Measurements from ENCODE around the gene ARID2. TPM values are rescaled to one million over a fixed set of nuclear protein-coding genes. Genes with fewer than 3 reads are reported as not detected.

Gene ARID2
- total and polyA plus RNA-seq, 9 of the 15 experiments (the other 6 are each of a cell fraction or from before 2014, with no cell fraction given), result 13.4 to 41.6 (median 29.4) TPM

- POLR2A ChIA-PET, result no interaction called here
- no peak for ATAC-seq
- Histone ChIP-seq H3K9me1 (ENCODE audit: control insufficient read depth, insufficient read depth, low read length) (no peaks in the 10 kb centered on the region), H3K9ac (ENCODE audit: insufficient read depth in 1 of 2, low read depth in 2 of 2, low read length in 2 of 2) (no peak overlapping the region), H3K4me2 (ENCODE audit: insufficient read depth, low read length) (no peak overlapping the region), H2AFZ (ENCODE audit: low read depth, low read length) (no peak overlapping the region), H3K36me3 (ENCODE audit: control insufficient read depth, insufficient read depth, low read length) (peaks cover 36% of the 10 kb centered on the region; the same call in 1 of the 3 replicates), H3K9me3 (replicated peaks; ENCODE audit: control insufficient read depth, insufficient read depth, low read depth, low read length) (no peaks in the 10 kb centered on the region), H3K4me1 (replicated peaks in 1 of 2; ENCODE audit: control insufficient read depth in 2 of 2, insufficient read depth in 2 of 2, low read length in 2 of 2) (peaks cover 0 to 18% of the 10 kb centered on the region in 2 experiments; a peak in 3 of 5 replicates), H4K20me1 (replicated peaks; ENCODE audit: control insufficient read depth, insufficient read depth, low read length) (no peaks in the 10 kb centered on the region), H3K4me3 (no peak overlapping the region), H3K27ac (ENCODE audit: extremely low read depth, low read depth, low read length) (no peak overlapping the region), H3K79me2 (ENCODE audit: control insufficient read depth, insufficient read depth, low read length) (peaks cover 16% of the 10 kb centered on the region; the same call in 1 of the 3 replicates), H3K27me3 (ENCODE audit: control insufficient read depth in 2 of 2, insufficient read depth in 2 of 2, low read length in 2 of 2) (no peaks in the 10 kb centered on the region)
- CTCF ChIA-PET (ENCODE audit: low intra/inter-chr PET ratio), result no interaction called here
- no peak for DNase-seq (ENCODE audit: extremely low read depth in 1 of 4, low spot score in 3 of 4)
- intact Hi-C loops (cut with micrococcal nuclease), result no loop called here
- no TSS peak for BruUV-seq (replicated peaks)
- in situ Hi-C loops (cut with MboI), result no loop called here
- WGBS (ENCODE audit: insufficient coverage, low coverage, missing lambda C conversion rate), result 100% methylated on average over 1 of the region's 1 CpG
- FAIRE-seq, result no peak
- TF ChIP-seq POLR2A (conservative IDR thresholded peaks at IDR 0.05) (no peak), TCFL5 (CRISPR knock-in tag; conservative IDR thresholded peaks at IDR 0.05) (no peak), SRF (CRISPR knock-in tag; IDR thresholded peaks at IDR 0.05) (no peak), KAT7 (CRISPR knock-in tag; IDR thresholded peaks at IDR 0.05; ENCODE audit: borderline replicate concordance) (no peak), HDAC2 (IDR thresholded peaks at IDR 0.05) (no peak), SMAD4 (CRISPR knock-in tag; conservative IDR thresholded peaks at IDR 0.05) (no peak), ATF4 (CRISPR knock-in tag; IDR thresholded peaks at IDR 0.05) (no peak), DDX20 (tag; IDR thresholded peaks at IDR 0.05; ENCODE audit: low read depth) (no peak)
Observed at GRCh38 chr12:45883187-45883586, 153.7 kb downstream of the ARID2 start.
